H9 (cell line): Measurements from ENCODE around the gene SLC36A4. TPM values are rescaled to one million over a fixed set of nuclear protein-coding genes. Genes with fewer than 3 reads are reported as not detected.

Source experiments
- DNase-seq: peaks from one replicate; pipeline ENCODE4 v3.0.0-alpha.2; 2017
- H2AFZ ChIP-seq: one replicate; pipeline ENCODE4 v1.6.1; 2013; ENCODE audit warnings: mild to moderate bottlenecking, low read length, control low read depth, moderate library complexity
- H2AK5ac ChIP-seq: 2 replicates; pipeline ENCODE4 v1.6.1; 2013; ENCODE audit warnings: low read length, control low read depth, mixed read lengths; ENCODE audit not compliant: insufficient read length
- H2BK120ac ChIP-seq: one replicate; pipeline ENCODE4 v1.6.1; 2013; ENCODE audit warnings: low read depth, mild to moderate bottlenecking, low read length, control low read depth, inconsistent platforms; ENCODE audit not compliant: poor library complexity, severe bottlenecking
- H2BK12ac ChIP-seq: 2 replicates; pipeline ENCODE4 v1.6.1; 2013; ENCODE audit warnings: low read length, control low read depth, mixed read lengths, low read depth; ENCODE audit not compliant: insufficient read length
- H2BK15ac ChIP-seq: 2 replicates; pipeline ENCODE4 v1.6.1; 2013; ENCODE audit warnings: low read depth, low read length, control low read depth
- H2BK20ac ChIP-seq: one replicate; pipeline ENCODE4 v1.6.1; 2013; ENCODE audit warnings: low read depth, mild to moderate bottlenecking, low read length, control low read depth, inconsistent platforms; ENCODE audit not compliant: poor library complexity, severe bottlenecking
- H2BK5ac ChIP-seq: 2 replicates; pipeline ENCODE4 v1.6.1; 2013; ENCODE audit warnings: low read length, control low read depth, mixed read lengths; ENCODE audit not compliant: insufficient read length
- H3K14ac ChIP-seq: 2 replicates; pipeline ENCODE4 v1.6.1; 2013; ENCODE audit warnings: low read length, control low read depth; ENCODE audit not compliant: insufficient read depth
- H3K18ac ChIP-seq: 2 replicates; pipeline ENCODE4 v1.6.1; 2013; ENCODE audit warnings: low read depth, mild to moderate bottlenecking, mixed read lengths, low read length, control low read depth; ENCODE audit not compliant: insufficient read length
- H3K23ac ChIP-seq: 2 replicates; pipeline ENCODE4 v1.6.1; 2013; ENCODE audit warnings: low read length, control low read depth, mixed read lengths, low read depth; ENCODE audit not compliant: insufficient read length
- H3K23me2 ChIP-seq: 2 replicates; pipeline ENCODE4 v1.6.1; 2013; ENCODE audit warnings: low read depth, mild to moderate bottlenecking, mixed read lengths, low read length, control low read depth; ENCODE audit not compliant: insufficient read length, poor library complexity, severe bottlenecking
- H3K27ac ChIP-seq: 2 replicates; pipeline ENCODE4 v1.5.1; 2013; ENCODE audit warnings: low read length, control low read depth, mixed read lengths, low read depth; ENCODE audit not compliant: insufficient read length
- H3K27me3 ChIP-seq: 2 replicates; pipeline ENCODE4 v1.6.1; 2013; ENCODE audit warnings: low read length, control low read depth, inconsistent platforms; ENCODE audit not compliant: insufficient read depth
- H3K4ac ChIP-seq: 2 replicates; pipeline ENCODE4 v1.6.1; 2013; ENCODE audit warnings: low read depth, mild to moderate bottlenecking, control low read depth, inconsistent platforms, low read length, moderate library complexity
- H3K4me1 ChIP-seq: 2 replicates; pipeline ENCODE4 v1.6.1; 2013; ENCODE audit warnings: low read length, control low read depth, inconsistent platforms; ENCODE audit not compliant: insufficient read depth
- H3K4me2 ChIP-seq: 2 replicates; pipeline ENCODE4 v1.6.1; 2013; ENCODE audit warnings: low read length, control low read depth, mixed read lengths; ENCODE audit not compliant: insufficient read length, insufficient read depth
- H3K56ac ChIP-seq: 2 replicates; pipeline ENCODE4 v1.6.1; 2013; ENCODE audit warnings: low read depth, mild to moderate bottlenecking, mixed read lengths, low read length, control low read depth; ENCODE audit not compliant: insufficient read length
- H3K79me1 ChIP-seq: 2 replicates; pipeline ENCODE4 v1.6.1; 2013; ENCODE audit warnings: low read depth, mild to moderate bottlenecking, moderate library complexity, low read length, control low read depth, inconsistent platforms; ENCODE audit not compliant: insufficient read depth, poor library complexity, severe bottlenecking
- H3K79me2 ChIP-seq: 2 replicates; pipeline ENCODE4 v1.6.1; 2013; ENCODE audit warnings: low read length, control low read depth, inconsistent platforms; ENCODE audit not compliant: insufficient read depth
- H3K9ac ChIP-seq: 2 replicates; pipeline ENCODE4 v1.6.1; 2013; ENCODE audit warnings: low read length, control low read depth, mixed read lengths; ENCODE audit not compliant: insufficient read length; ENCODE audit errors: extremely low read depth
- H3K9me3 ChIP-seq: one replicate; pipeline ENCODE4 v1.6.1; 2013; ENCODE audit warnings: low read depth, low read length, inconsistent platforms; ENCODE audit not compliant: control insufficient read depth
- H3T11ph ChIP-seq: one replicate; pipeline ENCODE4 v1.6.1; 2013; ENCODE audit warnings: mild to moderate bottlenecking, low read length, control low read depth, inconsistent platforms
- H4K20me1 ChIP-seq: one replicate; pipeline ENCODE4 v1.6.1; 2013; ENCODE audit not compliant: control insufficient read depth, insufficient read length, insufficient read depth
- H4K5ac ChIP-seq: 2 replicates; pipeline ENCODE4 v1.6.1; 2013; ENCODE audit warnings: low read depth, mild to moderate bottlenecking, mixed read lengths, low read length, control low read depth; ENCODE audit not compliant: insufficient read length
- H4K8ac ChIP-seq: replicated peaks from 2 replicates; pipeline ENCODE4 v1.6.1; 2013; ENCODE audit warnings: low read length, control low read depth, mixed read lengths, low read depth; ENCODE audit not compliant: insufficient read length
- H4K91ac ChIP-seq: 2 replicates; pipeline ENCODE4 v1.6.1; 2013; ENCODE audit warnings: low read depth, mild to moderate bottlenecking, moderate library complexity, mixed read lengths, low read length, control low read depth; ENCODE audit not compliant: insufficient read length
- H3K27ac Mint-ChIP-seq, 3 experiments: 2 replicates in 2 of 3; 3 replicates in 1 of 3; pipeline ENCODE4 v1.8.0; 2020 to 2021; ENCODE audit warnings: mixed read lengths in 3 of 3, mild to moderate bottlenecking in 1 of 3, moderate library complexity in 1 of 3
- H3K27me3 Mint-ChIP-seq: 2 replicates; pipeline ENCODE4 v1.8.0; 2021; ENCODE audit warnings: low read depth, mild to moderate bottlenecking, moderate library complexity, mixed read lengths
- H3K36me3 Mint-ChIP-seq, 3 experiments: 2 replicates in 2 of 3; 3 replicates in 1 of 3; pipeline ENCODE4 v1.8.0; 2020 to 2021; ENCODE audit warnings: low read depth in 3 of 3, mixed read lengths in 3 of 3; ENCODE audit not compliant: insufficient read depth in 1 of 3
- H3K4me1 Mint-ChIP-seq, 2 experiments: 2 replicates each; pipeline ENCODE4 v1.8.0; 2020; ENCODE audit warnings: mixed read lengths in 2 of 2
- H3K4me3 Mint-ChIP-seq, 2 experiments: 2 replicates in 1 of 2; 3 replicates in 1 of 2; pipeline ENCODE4 v1.8.0; 2020 to 2021; ENCODE audit warnings: mild to moderate bottlenecking in 2 of 2, mixed read lengths in 2 of 2, moderate library complexity in 1 of 2
- H3K9me3 Mint-ChIP-seq, 2 experiments: 2 replicates in 1 of 2; 3 replicates in 1 of 2; pipeline ENCODE4 v1.8.0; 2020; ENCODE audit warnings: mild to moderate bottlenecking in 2 of 2, mixed read lengths in 2 of 2, moderate library complexity in 1 of 2
- CTCF ChIP-seq: fragments of 200-600 bp; sonication (generic); conservative IDR thresholded peaks from 3 replicates; pipeline ENCODE4 v1.8.0; 2021; ENCODE audit warnings: antibody characterized with exemption, mild to moderate bottlenecking
- WGBS: extraction: QIAGEN DNeasy Blood & Tissue Kit; methylation state at CpG from one replicate; pipeline ENCODE4 v1.1.7; 2013; ENCODE audit warnings: missing lambda C conversion rate, low lambda C conversion rate, mixed read lengths; ENCODE audit not compliant: insufficient read length; ENCODE audit errors: extremely low coverage; 5-methylcytosine and 5-hydroxymethylcytosine counted together
- total RNA-seq: library from RNA; stranded (reverse); gene quantifications from 2 replicates; pipeline ENCODE4 v1.2.1, GENCODE V29; 2021

The SLC36A4 gene
- total RNA-seq, 1 experiment from 2014 or later: 33.3 TPM

GRCh38 chr11:93116641-93117441, 81.0 kb downstream of the SLC36A4 start:
- TF ChIP-seq CTCF: no peak

More at GRCh38 chr11:93116641-93117441, 81.0 kb downstream of the SLC36A4 start:
- H3K4me1 ChIP-seq: peaks cover 6% of the 10 kb centered on the region; the same call in 1 of the 2 replicates
- no CpG with 5 or more reads among the region's 6 CpGs for WGBS
- H2BK20ac ChIP-seq: no peak overlapping the region
- H4K8ac ChIP-seq: no peak overlapping the region
- Mint-ChIP-seq H3K9me3 (peaks cover 4 to 5% of the 10 kb centered on the region in 2 experiments; a peak in 4 of 5 replicates), H3K36me3 (peaks cover 7 to 15% (median 7%) of the 10 kb centered on the region in 3 experiments; a peak in 5 of 7 replicates), H3K4me1 (peaks cover 68 to 69% of the 10 kb centered on the region in 2 experiments), H3K27me3 (no peaks in the 10 kb centered on the region), H3K27ac (peak overlapping the region; percentile 65 to 99 (median 90)), H3K4me3 (peak overlapping the region; percentile 22 to 64)
- peak overlapping the region; percentile 93 for H3K27ac ChIP-seq
- H2BK5ac ChIP-seq: no peak overlapping the region
- peak; percentile 88 for DNase-seq
- H3T11ph ChIP-seq: peak overlapping the region; percentile 10
- H3K4me2 ChIP-seq: peak overlapping the region; percentile 50
- H3K4ac ChIP-seq: no peak overlapping the region
- H3K9me3 ChIP-seq: no peaks in the 10 kb centered on the region
- no peak overlapping the region for H4K5ac ChIP-seq
- no peak overlapping the region for H2BK12ac ChIP-seq
- no peaks in the 10 kb centered on the region for H3K79me1 ChIP-seq
- H2AK5ac ChIP-seq: no peak overlapping the region
- no peak overlapping the region for H4K91ac ChIP-seq
- H2AFZ ChIP-seq: no peak overlapping the region
- H2BK15ac ChIP-seq: no peak overlapping the region
- no peak overlapping the region for H2BK120ac ChIP-seq
- no peaks in the 10 kb centered on the region for H4K20me1 ChIP-seq
- H3K14ac ChIP-seq: no peak overlapping the region
- H3K56ac ChIP-seq: no peak overlapping the region
- peak overlapping the region; percentile 16 for H3K9ac ChIP-seq
- no peaks in the 10 kb centered on the region for H3K79me2 ChIP-seq
- no peak overlapping the region for H3K23ac ChIP-seq
- H3K23me2 ChIP-seq: no peaks in the 10 kb centered on the region
- no peak overlapping the region for H3K18ac ChIP-seq
- H3K27me3 ChIP-seq: no peaks in the 10 kb centered on the region
